H9 (cell line): Measurements from ENCODE around the gene KIAA0513. TPM values are rescaled to one million over a fixed set of nuclear protein-coding genes. Genes with fewer than 3 reads are reported as not detected.
A peak's percentile ranks its signal among the peaks of the same experiment; 100 is the strongest.

ENCODE experiments used
- DNase-seq: peaks from one replicate; pipeline ENCODE4 v3.0.0-alpha.2; 2017
- H2AFZ ChIP-seq: one replicate; pipeline ENCODE4 v1.6.1; 2013; ENCODE audit warnings: mild to moderate bottlenecking, low read length, control low read depth, moderate library complexity
- H2AK5ac ChIP-seq: 2 replicates; pipeline ENCODE4 v1.6.1; 2013; ENCODE audit warnings: low read length, control low read depth, mixed read lengths; ENCODE audit not compliant: insufficient read length
- H2BK120ac ChIP-seq: one replicate; pipeline ENCODE4 v1.6.1; 2013; ENCODE audit warnings: low read depth, mild to moderate bottlenecking, low read length, control low read depth, inconsistent platforms; ENCODE audit not compliant: poor library complexity, severe bottlenecking
- H2BK12ac ChIP-seq: 2 replicates; pipeline ENCODE4 v1.6.1; 2013; ENCODE audit warnings: low read length, control low read depth, mixed read lengths, low read depth; ENCODE audit not compliant: insufficient read length
- H2BK15ac ChIP-seq: 2 replicates; pipeline ENCODE4 v1.6.1; 2013; ENCODE audit warnings: low read depth, low read length, control low read depth
- H2BK20ac ChIP-seq: one replicate; pipeline ENCODE4 v1.6.1; 2013; ENCODE audit warnings: low read depth, mild to moderate bottlenecking, low read length, control low read depth, inconsistent platforms; ENCODE audit not compliant: poor library complexity, severe bottlenecking
- H2BK5ac ChIP-seq: 2 replicates; pipeline ENCODE4 v1.6.1; 2013; ENCODE audit warnings: low read length, control low read depth, mixed read lengths; ENCODE audit not compliant: insufficient read length
- H3K14ac ChIP-seq: 2 replicates; pipeline ENCODE4 v1.6.1; 2013; ENCODE audit warnings: low read length, control low read depth; ENCODE audit not compliant: insufficient read depth
- H3K18ac ChIP-seq: 2 replicates; pipeline ENCODE4 v1.6.1; 2013; ENCODE audit warnings: low read depth, mild to moderate bottlenecking, mixed read lengths, low read length, control low read depth; ENCODE audit not compliant: insufficient read length
- H3K23ac ChIP-seq: 2 replicates; pipeline ENCODE4 v1.6.1; 2013; ENCODE audit warnings: low read length, control low read depth, mixed read lengths, low read depth; ENCODE audit not compliant: insufficient read length
- H3K23me2 ChIP-seq: 2 replicates; pipeline ENCODE4 v1.6.1; 2013; ENCODE audit warnings: low read depth, mild to moderate bottlenecking, mixed read lengths, low read length, control low read depth; ENCODE audit not compliant: insufficient read length, poor library complexity, severe bottlenecking
- H3K27ac ChIP-seq: 2 replicates; pipeline ENCODE4 v1.5.1; 2013; ENCODE audit warnings: low read length, control low read depth, mixed read lengths, low read depth; ENCODE audit not compliant: insufficient read length
- H3K27me3 ChIP-seq: 2 replicates; pipeline ENCODE4 v1.6.1; 2013; ENCODE audit warnings: low read length, control low read depth, inconsistent platforms; ENCODE audit not compliant: insufficient read depth
- H3K4ac ChIP-seq: 2 replicates; pipeline ENCODE4 v1.6.1; 2013; ENCODE audit warnings: low read depth, mild to moderate bottlenecking, control low read depth, inconsistent platforms, low read length, moderate library complexity
- H3K4me1 ChIP-seq: 2 replicates; pipeline ENCODE4 v1.6.1; 2013; ENCODE audit warnings: low read length, control low read depth, inconsistent platforms; ENCODE audit not compliant: insufficient read depth
- H3K4me2 ChIP-seq: 2 replicates; pipeline ENCODE4 v1.6.1; 2013; ENCODE audit warnings: low read length, control low read depth, mixed read lengths; ENCODE audit not compliant: insufficient read length, insufficient read depth
- H3K56ac ChIP-seq: 2 replicates; pipeline ENCODE4 v1.6.1; 2013; ENCODE audit warnings: low read depth, mild to moderate bottlenecking, mixed read lengths, low read length, control low read depth; ENCODE audit not compliant: insufficient read length
- H3K79me1 ChIP-seq: 2 replicates; pipeline ENCODE4 v1.6.1; 2013; ENCODE audit warnings: low read depth, mild to moderate bottlenecking, moderate library complexity, low read length, control low read depth, inconsistent platforms; ENCODE audit not compliant: insufficient read depth, poor library complexity, severe bottlenecking
- H3K79me2 ChIP-seq: 2 replicates; pipeline ENCODE4 v1.6.1; 2013; ENCODE audit warnings: low read length, control low read depth, inconsistent platforms; ENCODE audit not compliant: insufficient read depth
- H3K9ac ChIP-seq: 2 replicates; pipeline ENCODE4 v1.6.1; 2013; ENCODE audit warnings: low read length, control low read depth, mixed read lengths; ENCODE audit not compliant: insufficient read length; ENCODE audit errors: extremely low read depth
- H3K9me3 ChIP-seq: one replicate; pipeline ENCODE4 v1.6.1; 2013; ENCODE audit warnings: low read depth, low read length, inconsistent platforms; ENCODE audit not compliant: control insufficient read depth
- H3T11ph ChIP-seq: one replicate; pipeline ENCODE4 v1.6.1; 2013; ENCODE audit warnings: mild to moderate bottlenecking, low read length, control low read depth, inconsistent platforms
- H4K20me1 ChIP-seq: one replicate; pipeline ENCODE4 v1.6.1; 2013; ENCODE audit not compliant: control insufficient read depth, insufficient read length, insufficient read depth
- H4K5ac ChIP-seq: 2 replicates; pipeline ENCODE4 v1.6.1; 2013; ENCODE audit warnings: low read depth, mild to moderate bottlenecking, mixed read lengths, low read length, control low read depth; ENCODE audit not compliant: insufficient read length
- H4K8ac ChIP-seq: replicated peaks from 2 replicates; pipeline ENCODE4 v1.6.1; 2013; ENCODE audit warnings: low read length, control low read depth, mixed read lengths, low read depth; ENCODE audit not compliant: insufficient read length
- H4K91ac ChIP-seq: 2 replicates; pipeline ENCODE4 v1.6.1; 2013; ENCODE audit warnings: low read depth, mild to moderate bottlenecking, moderate library complexity, mixed read lengths, low read length, control low read depth; ENCODE audit not compliant: insufficient read length
- H3K27ac Mint-ChIP-seq, 3 experiments: 2 replicates in 2 of 3; 3 replicates in 1 of 3; pipeline ENCODE4 v1.8.0; 2020 to 2021; ENCODE audit warnings: mixed read lengths in 3 of 3, mild to moderate bottlenecking in 1 of 3, moderate library complexity in 1 of 3
- H3K27me3 Mint-ChIP-seq: 2 replicates; pipeline ENCODE4 v1.8.0; 2021; ENCODE audit warnings: low read depth, mild to moderate bottlenecking, moderate library complexity, mixed read lengths
- H3K36me3 Mint-ChIP-seq, 3 experiments: 2 replicates in 2 of 3; 3 replicates in 1 of 3; pipeline ENCODE4 v1.8.0; 2020 to 2021; ENCODE audit warnings: low read depth in 3 of 3, mixed read lengths in 3 of 3; ENCODE audit not compliant: insufficient read depth in 1 of 3
- H3K4me1 Mint-ChIP-seq, 2 experiments: 2 replicates each; pipeline ENCODE4 v1.8.0; 2020; ENCODE audit warnings: mixed read lengths in 2 of 2
- H3K4me3 Mint-ChIP-seq, 2 experiments: 2 replicates in 1 of 2; 3 replicates in 1 of 2; pipeline ENCODE4 v1.8.0; 2020 to 2021; ENCODE audit warnings: mild to moderate bottlenecking in 2 of 2, mixed read lengths in 2 of 2, moderate library complexity in 1 of 2
- H3K9me3 Mint-ChIP-seq, 2 experiments: 2 replicates in 1 of 2; 3 replicates in 1 of 2; pipeline ENCODE4 v1.8.0; 2020; ENCODE audit warnings: mild to moderate bottlenecking in 2 of 2, mixed read lengths in 2 of 2, moderate library complexity in 1 of 2
- WGBS: extraction: QIAGEN DNeasy Blood & Tissue Kit; methylation state at CpG from one replicate; pipeline ENCODE4 v1.1.7; 2013; ENCODE audit warnings: missing lambda C conversion rate, low lambda C conversion rate, mixed read lengths; ENCODE audit not compliant: insufficient read length; ENCODE audit errors: extremely low coverage; 5-methylcytosine and 5-hydroxymethylcytosine counted together
- total RNA-seq: library from RNA; stranded (reverse); gene quantifications from 2 replicates; pipeline ENCODE4 v1.2.1, GENCODE V29; 2021
- TF ChIP-seq, protein P1 (sequence below): fragments of 200-600 bp; sonication (generic); conservative IDR thresholded peaks from 3 replicates; pipeline ENCODE4 v1.8.0; 2021; ENCODE audit warnings: antibody characterized with exemption, mild to moderate bottlenecking

The KIAA0513 gene
- total RNA-seq, 1 experiment from 2014 or later = 4.7 TPM

DNA sequence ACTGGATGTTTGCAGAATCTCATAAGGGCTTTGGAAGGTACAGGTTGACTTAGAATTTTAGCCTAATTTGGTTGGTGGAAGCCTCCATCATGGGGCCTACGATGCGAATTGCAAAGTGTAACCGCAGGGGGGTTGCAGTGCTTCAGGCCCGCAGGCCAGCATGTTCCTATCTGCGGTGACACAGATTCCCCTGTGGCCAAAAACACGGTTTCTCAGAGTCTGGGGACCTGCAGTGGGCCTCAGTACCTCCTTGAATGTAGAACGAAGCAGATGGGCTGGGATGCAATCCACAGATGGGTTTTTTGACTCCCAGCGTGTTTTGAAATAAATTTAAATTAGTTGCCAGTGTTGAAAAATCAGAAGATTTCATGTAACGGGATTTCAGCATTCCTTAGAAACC, 34.7 kb downstream of the KIAA0513 start:
- DNase-seq = no peak

More for the DNA sequence above, 34.7 kb downstream of the KIAA0513 start:
- whole genome bisulfite sequencing = no CpG with 5 or more reads among the region's 9 CpGs
- Histone ChIP-seq H3K79me2 (no peaks in the 10 kb centered on the region), H2BK12ac (no peak overlapping the region), H3K14ac (no peak overlapping the region), H3K23me2 (no peaks in the 10 kb centered on the region), H2BK120ac (no peak overlapping the region), H3K27me3 (no peaks in the 10 kb centered on the region), H3K23ac (no peak overlapping the region), H3K79me1 (no peaks in the 10 kb centered on the region), H3K9me3 (no peaks in the 10 kb centered on the region), H3K9ac (no peak overlapping the region), H2AK5ac (no peak overlapping the region), H3T11ph (no peak overlapping the region), H4K5ac (no peak overlapping the region), H3K27ac (no peak overlapping the region), H2AFZ (no peak overlapping the region), H3K4me1 (peaks cover 2% of the 10 kb centered on the region; the same call in 1 of the 2 replicates), H3K4me2 (no peak overlapping the region), H4K20me1 (no peaks in the 10 kb centered on the region), H3K56ac (no peak overlapping the region), H2BK15ac (no peak overlapping the region), H2BK20ac (no peak overlapping the region), H4K91ac (no peak overlapping the region), H2BK5ac (no peak overlapping the region), H3K18ac (no peak overlapping the region), H4K8ac (no peak overlapping the region), H3K4ac (no peak overlapping the region)
- Mint-ChIP-seq H3K27ac (no peak overlapping the region; a peak in 1 of 7 replicates), H3K36me3 (no peaks in the 10 kb centered on the region), H3K4me3 (peak overlapping the region in 1 of 2 experiments; percentile 17; a peak in 1 of 5 replicates), H3K4me1 (peaks cover 26 to 30% of the 10 kb centered on the region in 2 experiments), H3K9me3 (no peaks in the 10 kb centered on the region), H3K27me3 (peaks cover 12% of the 10 kb centered on the region)
- TF ChIP-seq, protein P1, sequence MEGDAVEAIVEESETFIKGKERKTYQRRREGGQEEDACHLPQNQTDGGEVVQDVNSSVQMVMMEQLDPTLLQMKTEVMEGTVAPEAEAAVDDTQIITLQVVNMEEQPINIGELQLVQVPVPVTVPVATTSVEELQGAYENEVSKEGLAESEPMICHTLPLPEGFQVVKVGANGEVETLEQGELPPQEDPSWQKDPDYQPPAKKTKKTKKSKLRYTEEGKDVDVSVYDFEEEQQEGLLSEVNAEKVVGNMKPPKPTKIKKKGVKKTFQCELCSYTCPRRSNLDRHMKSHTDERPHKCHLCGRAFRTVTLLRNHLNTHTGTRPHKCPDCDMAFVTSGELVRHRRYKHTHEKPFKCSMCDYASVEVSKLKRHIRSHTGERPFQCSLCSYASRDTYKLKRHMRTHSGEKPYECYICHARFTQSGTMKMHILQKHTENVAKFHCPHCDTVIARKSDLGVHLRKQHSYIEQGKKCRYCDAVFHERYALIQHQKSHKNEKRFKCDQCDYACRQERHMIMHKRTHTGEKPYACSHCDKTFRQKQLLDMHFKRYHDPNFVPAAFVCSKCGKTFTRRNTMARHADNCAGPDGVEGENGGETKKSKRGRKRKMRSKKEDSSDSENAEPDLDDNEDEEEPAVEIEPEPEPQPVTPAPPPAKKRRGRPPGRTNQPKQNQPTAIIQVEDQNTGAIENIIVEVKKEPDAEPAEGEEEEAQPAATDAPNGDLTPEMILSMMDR = no peak
